Muscle of arm (tissue), 12 donors: ENCODE measurements around the gene FBXO11. TPM values are rescaled to one million over a fixed set of nuclear protein-coding genes. Genes with fewer than 3 reads are reported as not detected.

Experiments used
- polyA plus RNA-seq, 12 donors: library from polyadenylated mRNA; unstranded; fragments of 120-200 nt; gene quantifications; one replicate each; pipeline ENCODE4 v1.2.1, GENCODE V29; 2013; ENCODE audit not compliant: insufficient read length in 12 of 12

FBXO11 gene
- polyA plus RNA-seq, 12 donors: 35.4 to 83.9 (median 55.4) TPM; not detected in 1

Other genes with a start within 250 kb of the FBXO11 start
- 10 to 100 TPM in 11 of 12 donors, not detected in 1; 26.4 to 74.0 (median 44.8) TPM for gene MSH6, start 123.4 kb downstream of the FBXO11 start, polyA plus RNA-seq